ENCODE data around the gene BICC1.

DNA sequence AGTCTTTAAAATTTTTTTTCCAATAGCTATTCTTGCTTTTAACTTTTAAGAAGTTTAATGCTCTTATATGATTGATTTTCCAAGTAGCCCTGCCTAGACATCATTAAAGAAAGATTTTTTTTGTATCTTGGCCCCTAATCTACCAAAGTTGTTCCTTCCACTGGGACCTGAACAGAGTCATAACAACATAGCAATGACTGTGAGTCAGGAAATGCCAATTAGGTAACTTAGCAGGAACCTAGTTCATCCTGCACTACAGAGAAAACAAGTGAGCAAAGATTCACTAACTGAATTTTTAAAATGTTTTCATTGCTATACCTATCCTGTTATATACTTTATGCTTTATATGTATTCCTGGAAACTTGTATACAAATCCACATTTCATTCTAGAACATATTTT lies 284.7 kb downstream of the BICC1 start:
- TF ChIP-seq GABPA (IDR thresholded peaks at IDR 0.05 in 1 of 2, conservative IDR thresholded peaks at IDR 0.05 in 1 of 2), result no peak
- TF ChIP-seq CTCF (IDR thresholded peaks at IDR 0.05; ENCODE audit: low read depth, low read length, missing input control), result no peak
- no peak for TF ChIP-seq SP1 (IDR thresholded peaks at IDR 0.05)
- no peak for TF ChIP-seq RAD21 (IDR thresholded peaks at IDR 0.05)
- no peak for TF ChIP-seq RXRA (IDR thresholded peaks at IDR 0.05)
- no peak for TF ChIP-seq YY1 (IDR thresholded peaks at IDR 0.05)
- no peak for TF ChIP-seq HNF4A (conservative IDR thresholded peaks at IDR 0.05)
- no peak for TF ChIP-seq MAX (IDR thresholded peaks at IDR 0.05)
- TF ChIP-seq, protein P1, sequence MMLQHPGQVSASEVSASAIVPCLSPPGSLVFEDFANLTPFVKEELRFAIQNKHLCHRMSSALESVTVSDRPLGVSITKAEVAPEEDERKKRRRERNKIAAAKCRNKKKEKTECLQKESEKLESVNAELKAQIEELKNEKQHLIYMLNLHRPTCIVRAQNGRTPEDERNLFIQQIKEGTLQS (IDR thresholded peaks at IDR 0.05), result no peak
- TF ChIP-seq JUND (IDR thresholded peaks at IDR 0.05), result no peak
- no peak for TF ChIP-seq REST (IDR thresholded peaks at IDR 0.05)
- no peak for TF ChIP-seq TAF1 (conservative IDR thresholded peaks at IDR 0.05)

All from liver (tissue), 3 donors.